Measurements from ENCODE around the gene TRIM17. TPM values are rescaled to one million over a fixed set of nuclear protein-coding genes. Genes with fewer than 3 reads are reported as not detected.

The TRIM17 gene
- total and polyA plus RNA-seq, 2 of the 8 experiments (the other 6 are each of a cell fraction or from before 2014, with no cell fraction given) = 1.1 to 2.2 TPM

- Histone ChIP-seq H2BK15ac (ENCODE audit: low read length) (no peak overlapping the region), H3K9me3 (ENCODE audit: insufficient read depth in 2 of 2, low read depth in 1 of 2, low read length in 1 of 2) (no peaks in the 10 kb centered on the region), H4K20me1 (replicated peaks in 1 of 2; ENCODE audit: control insufficient read depth in 1 of 2, insufficient read depth in 2 of 2, low read length in 2 of 2) (no peaks in the 10 kb centered on the region), H3K14ac (ENCODE audit: insufficient read length) (no peak overlapping the region), H3K27me3 (replicated peaks in 1 of 4; ENCODE audit: control insufficient read depth in 3 of 4, extremely low read depth in 1 of 4, insufficient read depth in 3 of 4, low read length in 3 of 4) (peaks cover 14 to 62% (median 36%) of the 10 kb centered on the region in 4 experiments), H3K79me1 (ENCODE audit: low read depth, low read length) (no peaks in the 10 kb centered on the region), H3K27ac (ENCODE audit: low read depth, low read length) (no peak overlapping the region), H3K23me2 (ENCODE audit: low read depth, low read length) (no peaks in the 10 kb centered on the region), H3K9ac (replicated peaks in 1 of 4; ENCODE audit: extremely low read depth in 1 of 4, low read depth in 3 of 4, low read length in 3 of 4) (no peak overlapping the region), H3K4me2 (ENCODE audit: insufficient read depth in 1 of 2, low read depth in 2 of 2, low read length in 2 of 2) (no peak overlapping the region), H3K18ac (ENCODE audit: extremely low read depth, low read length) (no peak overlapping the region), H3K23ac (ENCODE audit: insufficient read length) (no peak overlapping the region), H4K8ac (ENCODE audit: extremely low read depth, insufficient read depth, low read length) (no peak overlapping the region), H2BK5ac (ENCODE audit: low read depth, low read length) (no peak overlapping the region), H2BK120ac (replicated peaks; ENCODE audit: low read depth, low read length) (no peak overlapping the region), H2AFZ (ENCODE audit: low read length) (no peak overlapping the region), H4K91ac (replicated peaks; ENCODE audit: insufficient read length, low read length) (no peak overlapping the region), H2AK5ac (ENCODE audit: low read depth, low read length) (no peak overlapping the region), H2BK20ac (ENCODE audit: low read length) (no peak overlapping the region), H3K4me3 (ENCODE audit: extremely low read depth in 1 of 4, insufficient read depth in 2 of 4, low read depth in 3 of 4, low read length in 4 of 4) (no peak overlapping the region), H4K5ac (ENCODE audit: insufficient read length, low read depth, low read length) (no peak overlapping the region), H3K4ac (replicated peaks; ENCODE audit: insufficient read length, low read depth, low read length) (no peak overlapping the region), H3K4me1 (replicated peaks in 1 of 4; ENCODE audit: control insufficient read depth in 3 of 4, insufficient read depth in 4 of 4, low read length in 3 of 4) (no peaks in the 10 kb centered on the region), H3K36me3 (ENCODE audit: control insufficient read depth in 2 of 4, insufficient read depth in 4 of 4, low read length in 3 of 4) (no peaks in the 10 kb centered on the region), H3K79me2 (ENCODE audit: control insufficient read depth in 1 of 2, insufficient read depth in 2 of 2, low read length in 2 of 2) (no peaks in the 10 kb centered on the region), H3K56ac (replicated peaks; ENCODE audit: insufficient read length, low read depth, low read length) (no peak overlapping the region), H2BK12ac (ENCODE audit: low read depth, low read length) (no peak overlapping the region)
- DNase-seq (ENCODE audit: low read depth in 1 of 2, low spot score in 2 of 2) = no peak
- WGBS, 2 experiments (ENCODE audit: extremely low coverage in 1 of 2, insufficient coverage in 1 of 2, insufficient read length in 1 of 2, insufficient replicate concordance in 2 of 2, low coverage in 1 of 2, low lambda C conversion rate in 2 of 2, missing lambda C conversion rate in 1 of 2) = 25% methylated on average over 1 of the region's 1 CpG; no CpG with 5 or more reads in 1 of the 2 experiments
- FAIRE-seq = no peak
- POLR2A ChIA-PET (ENCODE audit: partially characterized antibody) = interaction anchor here (1.3 kb wide), 1 partner anchor 19 kb away, joined by 4 read pairs; a partner anchor contains a TSS
- CTCF ChIA-PET (ENCODE audit: partially characterized antibody) = interaction anchor here (3.9 kb wide), 1 partner anchor 15 kb away, joined by 17 read pairs; a partner anchor contains a TSS
- no peak for TF ChIP-seq POU5F1 (IDR thresholded peaks at IDR 0.05; ENCODE audit: low read depth, low read length)
- TF ChIP-seq FOSL1 (IDR thresholded peaks at IDR 0.05; ENCODE audit: insufficient read depth, low read depth, low read length) = no peak
- no peak for TF ChIP-seq SUZ12 (IDR thresholded peaks at IDR 0.05; ENCODE audit: low read length)
- no peak for TF ChIP-seq SP2 (IDR thresholded peaks at IDR 0.05; ENCODE audit: low read length)
- no peak for TF ChIP-seq JUND (IDR thresholded peaks at IDR 0.05; ENCODE audit: low read length)
- no peak for TF ChIP-seq POLR2AphosphoS5 (IDR thresholded peaks at IDR 0.05; ENCODE audit: low read depth, low read length)
These were observed 21.6 kb upstream of the TRIM17 start for GRCh38 chr1:228438266-228438665.
